HG02588 (cell line): Measurements from ENCODE around the gene WWTR1.
A peak's percentile ranks its signal among the peaks of the same experiment; 100 is the strongest.

Experiments
- ATAC-seq: cut with Tn5 transposase; IDR thresholded peaks from one replicate; pipeline ENCODE4 v1.9.1; 2021; ENCODE audit warnings: mild to moderate bottlenecking, moderate library complexity; ENCODE audit not compliant: unreplicated experiment

WWTR1 gene

GRCh38 chr3:149502438-149502837 is 155.4 kb downstream of the WWTR1 start:
- no peak for ATAC-seq

GRCh38 chr3:149501524-149501923 is 156.3 kb downstream of the WWTR1 start:
- no peak for ATAC-seq

- ATAC-seq, result no peak
These were observed 159.7 kb downstream of the WWTR1 start for GRCh38 chr3:149497966-149498670.

GRCh38 chr3:149496891-149497290 is 160.9 kb downstream of the WWTR1 start:
- ATAC-seq, result no peak

- no peak for ATAC-seq
These were observed 162.2 kb downstream of the WWTR1 start for GRCh38 chr3:149495581-149496125.

GRCh38 chr3:149494759-149495580 is 162.9 kb downstream of the WWTR1 start:
- ATAC-seq, result no peak

DNA sequence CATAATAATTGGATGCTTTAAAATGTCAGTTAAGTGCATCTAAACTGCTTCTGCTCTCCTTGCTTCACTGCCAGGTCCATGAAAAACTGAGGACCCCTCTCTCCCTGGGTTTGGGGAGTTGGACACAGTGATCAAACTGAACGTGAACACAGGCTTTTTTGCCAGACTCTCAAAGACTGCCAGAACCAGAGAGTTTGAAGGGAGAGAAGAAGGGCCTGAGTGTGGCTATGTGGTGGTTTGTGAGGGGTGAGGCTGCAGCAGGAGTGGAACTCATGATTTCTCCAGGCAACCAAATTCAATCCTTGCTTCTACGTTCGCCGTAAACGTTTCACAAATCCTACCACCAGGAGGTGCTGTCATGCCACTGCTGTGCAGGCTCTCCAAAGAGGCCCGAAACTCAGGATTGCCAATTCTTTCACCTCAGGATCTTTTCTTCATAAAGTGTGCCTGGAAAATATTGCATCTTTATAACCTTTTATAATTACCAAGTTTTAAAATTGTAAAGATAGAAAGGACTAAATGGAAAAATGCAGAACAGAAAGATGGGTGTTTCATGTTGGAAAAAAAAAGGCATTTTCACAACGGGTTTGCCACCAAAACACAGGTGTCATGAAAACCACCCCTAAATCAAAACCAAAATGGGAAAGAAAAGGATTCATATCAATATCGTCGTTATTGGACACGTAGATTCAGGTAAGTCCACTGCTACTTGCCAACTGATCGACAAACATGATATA is 163.6 kb downstream of the WWTR1 start:
- ATAC-seq, result no peak

DNA sequence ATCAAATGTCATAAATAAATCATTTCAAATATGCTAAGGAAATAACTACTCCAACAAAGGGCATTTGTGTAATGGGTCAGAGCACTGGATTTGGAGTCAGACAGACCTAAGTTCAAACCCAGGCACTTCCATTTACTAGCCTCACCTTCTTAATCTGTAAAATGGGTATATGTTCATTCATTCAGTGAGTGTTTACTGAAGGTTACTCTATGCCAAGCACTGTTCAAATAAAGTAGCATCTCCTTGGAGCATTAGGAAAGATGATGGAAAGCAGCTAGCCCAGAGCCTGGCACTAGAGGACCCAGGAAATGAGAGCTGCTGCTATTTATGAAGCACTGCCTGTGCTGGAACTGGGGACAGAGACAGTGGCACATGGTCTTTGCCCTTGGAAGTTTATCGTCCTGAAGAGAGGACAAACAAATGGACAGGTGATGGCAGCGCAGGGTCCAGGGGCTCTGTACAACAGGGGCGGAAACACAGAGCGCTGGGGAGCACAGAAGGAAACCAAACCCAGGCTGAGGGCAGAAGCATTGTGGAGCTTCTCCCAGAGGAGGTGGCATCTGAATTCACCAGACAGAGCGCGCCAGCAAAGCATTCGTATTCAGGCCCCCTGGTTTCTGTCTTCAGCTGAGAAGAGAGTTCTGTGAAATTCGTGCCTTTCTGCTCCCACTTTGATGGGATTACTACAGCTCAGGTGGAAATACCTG is 164.4 kb downstream of the WWTR1 start:
- ATAC-seq, result no peak

- ATAC-seq, result no peak
These were observed 167.4 kb downstream of the WWTR1 start for GRCh38 chr3:149490260-149490971.

DNA sequence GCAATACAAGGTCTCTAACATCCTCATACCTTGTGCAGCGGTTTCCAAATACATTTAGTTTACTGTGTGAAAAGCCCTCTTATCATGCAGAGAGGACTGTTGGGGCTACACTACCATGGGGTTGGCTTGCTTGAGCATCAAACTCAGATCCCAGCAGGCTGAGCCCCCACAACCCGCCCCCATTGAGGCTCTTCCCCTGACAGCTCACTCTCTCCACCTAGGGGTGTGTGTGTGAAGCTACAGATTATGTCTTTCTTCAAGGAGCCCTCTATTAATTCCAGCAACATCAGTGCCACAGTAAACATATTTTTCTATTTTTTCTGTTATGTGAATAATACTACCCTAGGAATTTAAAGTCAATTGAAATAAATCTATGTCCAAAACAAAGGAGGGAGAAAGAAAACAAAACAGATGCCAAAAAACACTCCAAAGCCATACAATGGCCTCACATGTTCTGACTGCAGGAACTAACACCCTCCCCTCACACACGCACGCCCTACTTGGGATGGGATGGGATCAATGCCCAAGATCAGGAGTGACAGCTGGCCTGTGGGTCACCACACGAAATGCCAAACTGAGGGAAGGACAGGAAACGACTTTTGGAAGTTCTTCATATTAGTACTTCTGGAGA is 168.7 kb downstream of the WWTR1 start:
- no peak for ATAC-seq

GRCh38 chr3:149487598-149488197 is 170.1 kb downstream of the WWTR1 start:
- peak; percentile 68 for ATAC-seq

DNA sequence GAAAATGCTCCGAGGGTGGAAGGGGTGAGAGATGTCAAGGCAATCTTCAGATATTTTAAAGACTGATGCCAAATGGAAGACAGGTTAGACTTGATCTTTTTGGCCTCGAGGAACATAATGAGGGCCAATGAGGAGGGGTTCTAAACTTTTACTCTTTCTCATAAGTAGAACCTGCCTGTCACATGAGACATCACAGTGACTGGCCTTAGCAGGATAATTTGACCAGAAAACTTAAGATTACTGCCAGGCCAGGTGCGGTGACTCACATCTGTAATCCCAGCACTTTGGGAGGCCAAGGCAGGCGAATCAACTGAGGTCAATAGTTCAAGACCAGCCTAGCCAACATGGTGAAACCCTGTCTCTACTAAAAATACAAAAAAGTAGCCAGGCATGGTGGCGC is 171.1 kb downstream of the WWTR1 start:
- ATAC-seq, result no peak

- no peak for ATAC-seq
These were observed 176.3 kb downstream of the WWTR1 start for GRCh38 chr3:149481491-149481890.

- ATAC-seq, result no peak
These were observed 176.8 kb downstream of the WWTR1 start for GRCh38 chr3:149481056-149481455.

DNA sequence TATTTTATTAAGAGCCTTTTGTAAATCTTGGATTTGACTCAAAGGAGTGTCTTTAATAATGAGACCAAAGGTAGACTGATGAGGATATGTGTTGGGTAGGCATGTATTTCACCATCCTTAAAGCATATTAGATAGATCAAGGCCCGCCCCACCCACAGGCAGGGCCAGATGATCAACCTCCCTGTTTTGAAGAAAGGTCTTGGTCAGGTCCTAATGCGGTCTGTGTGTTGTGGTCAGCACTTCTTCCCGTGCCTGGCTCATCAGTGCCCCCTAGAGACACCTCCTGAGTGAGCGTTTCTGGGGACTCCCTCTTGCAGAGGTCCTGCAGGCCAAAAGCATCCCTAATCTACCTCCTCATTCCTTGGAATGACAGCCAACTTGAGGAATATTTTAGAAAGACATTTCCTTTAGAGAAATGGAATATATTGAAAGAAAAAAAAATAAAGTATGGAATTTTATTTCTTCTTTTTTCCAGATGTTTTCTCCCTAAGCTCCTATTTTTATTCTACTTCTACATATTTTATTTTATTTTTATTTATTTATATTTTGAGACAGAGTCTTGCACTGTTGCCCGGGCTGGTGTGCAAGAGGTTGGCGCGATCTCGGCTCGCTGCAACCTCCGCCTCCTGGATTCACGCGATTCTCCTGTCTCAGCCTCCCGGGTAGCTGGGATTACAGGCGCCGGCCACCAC is 177.4 kb downstream of the WWTR1 start:
- peak; percentile 97 for ATAC-seq

DNA sequence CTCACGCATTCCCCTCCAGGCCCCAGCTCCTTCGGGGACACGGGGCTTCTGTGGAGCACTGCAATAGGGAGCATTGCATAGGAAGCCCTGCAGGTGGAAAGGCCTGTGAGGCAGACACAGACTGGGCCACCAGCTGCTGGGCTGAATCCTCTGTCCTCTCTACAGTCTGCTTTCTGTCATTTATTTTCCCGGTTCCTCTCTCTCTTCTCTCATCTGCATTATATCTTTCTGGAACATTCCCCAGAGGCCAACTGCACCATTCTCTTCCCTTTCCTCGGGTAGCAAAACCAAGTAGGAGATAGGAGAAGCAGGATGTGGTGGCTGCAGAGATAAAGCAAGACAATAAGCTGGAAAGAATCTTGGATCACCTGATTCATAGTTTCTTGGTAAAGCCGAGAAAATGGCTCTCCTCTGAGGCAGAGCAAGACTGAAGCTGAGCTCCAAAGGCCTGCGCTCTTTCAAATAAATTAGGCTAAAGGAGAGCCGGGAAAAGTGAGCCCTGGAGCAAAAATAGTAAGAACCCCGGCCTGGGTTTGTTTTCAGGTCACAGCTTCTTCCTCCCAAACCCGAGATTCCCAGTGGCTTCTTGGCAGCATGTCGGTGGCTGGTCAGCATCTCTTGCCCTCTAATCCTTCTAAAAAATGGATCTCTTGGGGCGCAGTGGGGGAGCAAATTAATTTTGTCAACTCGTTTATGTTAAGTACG is 178.1 kb downstream of the WWTR1 start:
- no peak for ATAC-seq

- no peak for ATAC-seq
These were observed 181.6 kb downstream of the WWTR1 start for GRCh38 chr3:149476225-149476624.

DNA sequence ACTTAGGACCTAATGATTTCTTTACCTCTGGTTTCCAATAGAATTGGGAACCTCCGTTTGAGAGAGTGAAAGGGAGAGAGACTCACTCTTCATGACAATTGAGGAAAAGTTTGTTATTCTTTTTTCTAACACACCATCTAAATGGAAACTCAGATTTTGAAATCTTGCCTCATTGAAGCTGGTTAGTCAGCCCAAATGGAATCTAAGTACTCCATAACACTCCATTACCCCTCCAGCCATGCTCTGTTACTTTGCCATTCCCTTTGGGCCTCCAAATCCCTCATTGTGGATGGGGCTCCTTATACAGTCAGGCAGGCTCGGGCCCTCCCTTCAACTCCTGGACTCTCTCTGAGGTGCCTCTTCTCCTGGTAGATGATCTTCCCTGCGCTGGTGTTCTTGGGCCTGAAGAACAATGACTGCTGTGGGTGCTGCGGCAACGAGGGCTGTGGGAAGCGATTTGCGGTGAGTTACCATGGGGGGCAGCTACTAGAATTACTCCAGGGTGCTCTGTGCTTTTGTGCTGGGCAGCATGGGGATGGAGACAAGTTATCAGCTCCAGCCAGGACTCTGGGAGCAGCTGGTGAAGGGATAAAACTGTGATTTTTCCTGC is 182.3 kb downstream of the WWTR1 start:
- ATAC-seq, result no peak
